NAMALWA (cell line): ENCODE measurements around the gene TAF10.
A peak's percentile ranks its signal among the peaks of the same experiment; 100 is the strongest.

ENCODE experiments used
- DNase-seq: peaks from one replicate; pipeline ENCODE4 v3.0.0-alpha.2; 2015; ENCODE audit warnings: low spot score

Gene TAF10

DNA sequence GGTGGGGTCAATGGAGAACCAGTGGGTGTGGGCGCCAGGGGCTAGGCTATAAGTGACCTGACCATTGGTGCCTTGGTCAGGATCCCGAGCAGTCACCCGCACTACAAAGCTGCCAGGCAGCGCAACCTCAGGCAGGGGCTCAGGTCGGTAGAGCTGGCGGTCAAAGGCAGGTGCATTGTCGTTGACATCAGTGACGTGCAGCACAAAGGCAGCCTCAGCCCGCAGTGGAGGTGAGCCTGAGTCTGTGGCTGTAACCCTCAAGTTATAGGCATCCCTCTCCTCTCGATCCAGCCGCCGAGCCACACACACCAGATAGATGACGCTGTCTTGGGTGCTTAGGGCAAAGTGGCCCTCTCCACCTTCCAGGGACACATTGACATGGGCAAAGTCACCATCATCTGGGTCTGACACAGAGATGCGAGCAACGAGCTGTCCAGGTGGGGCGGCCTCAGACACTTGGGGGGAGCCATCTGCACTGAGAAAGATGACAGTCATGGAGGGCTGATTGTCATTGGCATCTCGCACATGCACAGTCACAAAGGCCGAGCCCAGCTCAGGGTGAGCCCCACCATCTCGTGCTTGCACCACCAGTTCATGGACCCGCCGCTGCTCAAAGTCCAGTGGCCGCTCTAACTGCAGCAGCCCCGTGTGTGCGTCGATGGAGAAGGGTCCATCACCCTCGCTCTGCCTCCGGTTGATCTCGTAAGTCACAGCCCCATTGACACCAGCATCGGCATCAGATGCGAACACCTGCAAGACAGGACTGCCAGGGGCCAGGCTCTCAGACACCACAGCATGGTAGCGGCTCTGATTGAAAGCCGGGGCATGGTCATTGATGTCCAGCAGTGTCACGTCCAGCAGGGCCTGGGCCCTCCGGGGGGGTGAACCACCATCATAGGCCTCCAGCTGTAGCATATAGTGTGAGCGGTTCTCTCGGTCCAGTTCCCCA is 28.3 kb upstream of the TAF10 start:
- DNase-seq = no peak

DNA sequence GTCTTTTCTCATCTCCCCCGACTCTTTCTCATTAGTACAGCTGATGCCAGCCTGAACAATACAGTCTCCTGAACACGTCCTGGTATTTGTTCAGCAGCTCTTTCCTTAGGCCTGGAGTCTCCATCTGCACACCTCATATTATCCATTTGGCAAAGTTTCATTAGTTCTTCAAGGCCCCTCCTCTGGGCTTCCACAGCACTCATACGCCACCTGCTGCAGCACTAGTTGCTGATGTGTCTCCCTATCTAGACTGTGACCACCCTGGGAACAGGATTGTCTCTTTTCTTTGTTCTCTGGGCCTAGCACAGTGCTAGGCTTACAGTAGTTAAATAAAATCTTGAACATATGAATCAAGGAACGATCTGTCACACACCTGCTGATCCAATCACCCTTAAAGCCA is 26.4 kb upstream of the TAF10 start:
- no peak for DNase-seq

DNA sequence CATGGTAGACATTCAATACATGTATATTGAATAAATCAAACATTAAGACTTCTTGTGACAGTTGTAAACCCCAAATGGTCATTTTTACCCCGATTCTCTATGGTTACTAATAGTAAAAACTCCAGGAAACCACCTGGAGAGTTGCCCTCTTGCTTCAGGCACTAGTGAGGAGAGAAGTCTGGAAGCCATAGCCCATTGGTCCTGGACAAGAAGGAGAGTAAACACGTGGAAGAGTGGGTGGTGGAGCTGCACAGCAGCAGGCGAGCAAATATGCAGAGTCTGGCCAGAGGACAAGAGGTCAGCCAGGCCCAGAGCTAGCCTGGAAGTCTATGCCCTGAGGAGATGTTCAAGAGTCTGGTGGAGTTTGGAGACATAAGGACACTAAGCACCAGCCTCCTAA is 25.9 kb upstream of the TAF10 start:
- DNase-seq = no peak

DNA sequence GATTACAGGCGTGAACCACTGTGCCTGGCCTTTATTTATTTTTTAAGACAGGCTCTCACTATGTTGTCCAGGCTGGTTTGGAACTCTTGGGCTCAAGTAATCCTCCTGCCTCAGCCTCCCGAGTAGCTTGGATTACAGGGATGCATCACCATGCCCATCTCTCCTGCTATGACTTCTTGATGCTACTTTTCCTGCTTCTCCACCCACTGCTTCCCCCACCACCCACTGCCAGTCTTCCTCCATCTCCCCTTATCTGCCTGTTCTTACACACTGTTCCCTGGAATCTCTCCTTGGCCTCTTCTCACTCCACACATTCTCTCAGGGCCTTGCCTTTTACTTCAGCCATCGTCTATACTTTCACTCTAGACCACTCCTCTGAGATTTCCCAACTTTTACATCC is 24.5 kb upstream of the TAF10 start:
- DNase-seq = no peak

DNA sequence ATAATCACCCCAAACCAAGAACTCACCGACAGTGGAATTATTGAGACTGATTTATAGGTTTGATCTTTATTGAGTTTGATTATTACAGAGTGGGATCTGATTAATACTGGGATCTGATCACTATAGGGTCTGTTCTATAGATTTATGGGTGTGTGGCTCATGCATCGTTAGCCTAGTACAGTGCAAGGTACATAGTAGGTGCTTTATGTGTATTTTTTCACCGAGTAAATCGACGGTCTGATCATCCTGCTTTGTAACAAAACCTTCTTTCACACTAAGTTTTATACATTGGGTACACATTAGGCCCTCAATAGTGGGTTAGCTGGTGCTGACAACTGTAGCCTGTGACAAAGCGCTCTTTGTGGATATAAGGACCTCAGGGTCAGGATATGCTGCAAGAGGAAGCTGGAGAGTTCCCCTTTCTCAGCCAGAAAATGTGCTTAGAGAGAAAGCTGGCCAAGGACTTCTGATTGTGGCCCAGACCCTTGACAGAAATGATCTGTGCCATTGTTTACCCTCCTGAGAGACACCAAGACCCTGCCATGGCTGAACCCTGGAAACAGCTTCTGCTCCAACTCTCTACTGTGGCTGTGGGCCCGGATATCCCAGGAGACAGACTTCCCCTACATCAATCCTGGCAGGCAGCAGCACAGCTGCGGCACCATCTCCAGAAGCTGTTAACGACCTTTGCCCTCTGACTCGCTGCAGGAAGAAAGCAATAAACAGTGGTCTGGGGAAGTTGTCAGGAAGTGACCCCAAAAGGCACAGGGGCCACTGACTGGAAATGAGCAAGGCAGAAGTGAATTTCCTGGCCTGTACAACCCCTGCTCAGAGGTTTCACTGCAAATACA is 23.3 kb upstream of the TAF10 start:
- DNase-seq = no peak

DNA sequence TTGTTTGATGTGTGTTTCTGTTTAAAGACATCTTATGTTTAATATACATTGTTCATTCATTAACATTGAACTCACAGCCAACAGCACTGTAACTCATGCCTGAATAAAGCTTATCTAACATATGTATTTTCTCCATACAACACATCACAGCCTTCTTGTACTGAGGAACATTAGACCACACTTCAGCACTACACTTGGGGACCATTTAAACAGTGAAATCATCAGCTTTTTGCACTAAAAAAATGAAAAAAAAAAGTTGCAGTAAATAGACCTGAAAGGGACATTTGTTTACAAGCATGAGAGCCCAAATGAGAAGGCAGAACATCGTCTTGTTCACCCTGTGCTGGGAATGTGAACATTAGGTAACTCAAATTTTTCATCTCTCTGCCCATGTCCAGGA is 22.5 kb upstream of the TAF10 start:
- no peak for DNase-seq

DNA sequence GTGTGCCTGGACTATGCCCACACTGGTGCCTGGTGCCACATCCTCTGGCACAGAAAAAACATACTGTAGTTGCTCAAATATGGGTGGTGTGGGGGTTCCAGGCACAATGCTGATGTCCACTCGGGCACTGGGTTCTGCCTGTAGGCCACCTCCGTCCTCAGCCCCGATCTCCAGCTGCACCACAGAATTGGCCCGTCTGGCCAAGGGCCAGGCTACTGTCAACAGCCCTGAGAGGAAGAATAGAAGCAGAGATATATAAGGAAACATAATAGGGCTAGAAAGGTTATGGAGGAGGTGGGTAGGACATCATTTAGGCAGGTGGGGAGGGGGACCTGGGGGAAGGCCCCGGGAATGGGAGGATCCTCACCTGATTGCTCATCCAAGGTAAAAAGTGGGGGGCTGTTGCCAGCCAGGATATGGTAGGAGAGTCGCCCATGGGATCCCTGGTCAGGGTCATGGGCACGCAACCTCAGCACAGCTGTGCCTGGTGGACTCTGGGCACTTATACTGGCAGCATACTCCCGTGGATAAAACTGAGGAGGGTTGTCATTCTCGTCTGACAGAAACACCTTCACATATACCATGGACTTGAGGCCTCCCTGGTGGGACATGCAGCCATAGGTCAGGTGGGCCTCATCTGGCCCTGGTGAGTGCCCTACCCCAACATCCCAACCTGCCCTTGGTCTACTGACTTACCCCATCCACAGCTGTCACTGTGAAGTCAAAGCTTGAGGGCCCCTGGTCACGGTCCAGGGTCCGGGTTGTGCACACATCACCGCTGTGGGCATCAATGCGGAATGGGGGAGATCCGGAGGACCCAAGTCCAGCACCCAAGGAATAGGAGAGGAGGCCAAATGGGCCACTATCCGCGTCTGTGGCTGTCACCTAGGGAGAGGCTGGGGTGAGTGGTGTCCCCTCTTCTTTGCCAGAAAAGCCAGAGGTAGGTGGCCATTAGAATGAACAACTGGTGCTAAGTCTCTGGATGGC is 21.7 kb upstream of the TAF10 start:
- DNase-seq = no peak

DNA sequence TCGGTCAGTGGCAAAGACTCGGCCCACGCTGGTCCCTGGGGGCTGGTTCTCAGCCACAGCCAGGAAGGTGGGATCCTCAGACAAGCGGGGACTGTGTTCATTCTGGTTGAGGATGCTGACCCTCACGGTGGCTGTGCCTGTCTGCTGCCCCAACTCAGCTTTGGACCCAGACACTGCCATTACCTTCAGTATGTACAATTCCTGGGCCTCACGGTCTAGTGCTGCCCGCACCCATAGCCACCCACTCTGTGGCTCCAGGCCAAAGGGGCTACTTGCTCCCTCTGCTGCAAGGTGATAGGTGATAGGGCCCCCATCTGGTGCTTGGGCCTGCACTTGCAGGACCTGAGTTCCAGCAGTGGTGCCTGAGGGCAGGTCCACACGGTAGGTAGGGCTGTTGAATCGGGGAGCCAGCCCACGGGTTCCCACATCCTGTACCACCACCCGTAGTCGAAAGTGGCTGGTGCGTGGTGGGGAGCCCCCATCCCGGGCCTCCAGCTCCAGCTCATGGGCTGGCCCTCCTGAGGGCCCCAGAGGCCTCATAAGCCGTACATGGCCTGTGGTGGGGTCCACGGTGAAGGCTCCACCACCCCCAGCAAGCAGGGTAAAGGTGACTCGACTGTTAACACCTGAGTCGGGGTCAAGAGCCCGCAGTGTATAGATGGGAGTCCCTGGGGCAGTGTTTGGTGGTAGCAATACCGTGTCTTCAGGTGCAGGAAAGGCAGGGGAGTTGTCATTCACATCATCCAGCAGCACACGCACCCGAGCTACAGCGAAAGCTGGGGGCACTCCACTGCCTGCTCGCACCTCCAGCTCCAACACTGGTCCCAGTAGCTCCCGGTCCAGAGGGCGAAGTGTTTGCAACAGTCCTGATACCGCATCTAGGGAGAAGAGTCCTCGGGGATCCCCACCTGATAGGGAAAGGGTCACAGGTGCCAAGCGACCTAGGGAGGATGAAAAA is 20.4 kb upstream of the TAF10 start:
- no peak for DNase-seq

DNA sequence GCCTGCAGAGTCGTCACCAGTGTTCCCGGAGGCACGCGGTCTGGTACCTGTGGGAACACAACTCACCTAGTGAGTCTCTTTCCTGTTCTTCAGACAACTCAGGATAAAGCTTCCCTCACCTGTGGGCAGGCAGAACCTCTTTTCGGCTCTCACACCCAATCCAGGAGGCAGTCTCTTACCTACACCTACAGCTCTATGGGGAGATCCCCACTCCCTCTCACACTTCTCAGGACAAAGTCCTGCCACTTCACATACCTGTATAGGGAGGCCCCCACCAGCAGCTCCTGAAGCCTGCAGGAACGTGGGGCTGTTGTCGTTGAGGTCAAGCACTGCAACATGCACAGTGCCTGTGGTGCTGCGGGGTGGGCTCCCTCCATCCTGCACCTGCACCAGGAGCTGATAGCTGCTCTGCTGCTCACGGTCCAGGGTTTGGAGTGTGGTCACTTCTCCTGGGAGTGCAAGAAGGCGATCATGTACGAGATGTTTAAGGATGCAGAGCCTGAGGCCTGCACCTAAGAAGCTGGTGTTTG is 19.4 kb upstream of the TAF10 start:
- no peak for DNase-seq

DNA sequence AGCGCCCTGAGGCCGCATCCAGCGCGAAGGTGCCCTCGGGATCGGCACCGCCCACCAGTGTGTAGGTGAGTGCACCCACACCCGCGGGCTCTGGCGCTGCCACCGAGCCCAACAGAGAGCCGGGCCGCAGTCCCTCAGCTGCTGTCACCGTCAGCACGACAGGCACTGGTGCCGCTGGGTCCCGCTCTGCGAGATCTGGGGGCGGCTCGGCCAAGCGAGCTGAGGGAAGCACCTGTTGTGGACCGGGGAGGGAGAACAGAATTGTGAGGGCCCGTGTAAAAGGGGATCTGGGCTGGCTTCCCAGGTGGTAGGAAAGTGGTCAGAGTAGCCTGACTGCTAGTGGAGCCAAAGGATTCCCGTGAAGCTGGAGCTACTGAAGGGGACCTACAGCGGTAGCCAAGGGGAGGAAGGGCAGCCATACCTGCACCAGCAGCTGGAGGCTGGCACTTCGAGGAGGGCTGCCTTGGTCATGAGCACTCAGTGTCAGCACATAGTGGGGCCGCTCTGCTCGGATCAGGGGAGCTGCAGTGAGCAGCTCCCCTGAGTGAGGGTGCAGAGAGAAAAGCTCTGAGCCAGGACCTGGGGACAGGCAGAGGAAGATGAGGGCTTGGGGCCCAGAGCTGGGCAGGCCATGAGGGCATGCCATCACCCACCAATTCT is 18.7 kb upstream of the TAF10 start:
- DNase-seq = no peak

DNA sequence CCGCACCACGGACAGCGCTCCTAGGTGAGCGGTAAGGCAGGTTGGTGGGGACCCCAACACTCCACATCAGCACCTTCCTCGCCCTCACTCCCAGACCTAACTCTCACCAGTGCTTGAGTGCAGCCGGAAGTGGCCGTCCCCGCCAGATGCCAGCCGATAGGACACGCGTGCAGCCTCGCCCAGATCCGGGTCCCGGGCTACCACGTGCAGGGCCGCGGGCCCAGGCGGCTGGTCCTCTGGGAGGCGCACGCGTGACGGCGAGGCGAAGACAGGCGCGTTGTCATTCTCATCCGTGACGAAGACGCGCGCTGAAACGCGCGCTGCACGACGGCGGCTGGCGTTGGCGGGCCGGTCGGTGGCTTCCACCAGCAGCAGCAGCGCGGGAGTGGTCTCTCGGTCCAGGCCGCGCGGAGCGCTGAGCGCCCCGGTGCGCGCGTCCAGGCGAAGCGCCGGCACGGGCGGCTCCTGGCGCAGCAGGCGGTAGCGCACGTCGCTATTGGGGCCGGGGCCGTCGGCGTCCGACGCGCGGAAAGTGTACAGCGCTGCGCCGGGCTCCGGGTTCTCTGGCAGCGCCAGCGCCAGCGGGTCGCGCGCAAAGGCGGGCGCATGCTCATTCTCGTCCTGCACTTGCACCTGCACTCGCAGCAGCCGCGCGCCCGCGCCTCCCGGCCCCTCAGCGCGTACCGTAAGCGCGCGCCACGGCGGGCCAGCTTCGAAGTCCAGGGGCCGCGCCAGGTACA is 18.0 kb upstream of the TAF10 start:
- no peak for DNase-seq

DNA sequence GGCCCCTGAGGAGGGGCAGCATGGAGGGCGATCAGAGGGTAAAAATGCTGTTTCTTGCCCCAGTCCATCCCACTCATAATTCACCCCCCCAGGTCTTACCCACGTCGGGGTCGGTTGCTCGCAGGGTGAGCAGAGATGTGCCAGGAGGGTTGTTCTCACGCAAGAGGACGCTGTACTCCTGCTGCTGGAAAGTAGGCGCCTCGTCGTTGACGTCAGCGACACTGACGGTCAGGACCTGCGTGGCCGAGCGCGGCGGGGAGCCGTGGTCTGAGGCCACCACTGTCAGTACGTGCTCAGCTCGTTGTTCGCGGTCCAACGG is 17.5 kb upstream of the TAF10 start:
- DNase-seq = no peak

DNA sequence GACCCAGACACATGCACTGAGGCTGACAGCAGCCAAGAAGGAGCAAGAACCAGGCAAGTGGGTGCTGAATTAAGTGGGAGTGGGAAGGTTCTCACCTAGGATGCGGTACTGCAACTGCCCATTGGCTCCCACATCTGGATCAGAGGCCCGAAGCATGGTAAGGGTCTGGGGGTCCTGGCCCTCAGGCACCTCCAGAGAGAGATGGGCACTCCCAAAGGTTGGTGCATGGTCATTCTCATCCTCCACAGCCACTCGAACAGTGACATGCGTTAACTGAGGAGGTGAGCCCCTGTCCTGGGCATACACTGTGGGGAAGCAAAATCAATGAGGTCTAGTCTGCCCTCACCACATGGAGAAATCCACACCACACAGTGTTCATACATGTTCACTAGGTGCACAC is 16.5 kb upstream of the TAF10 start:
- no peak for DNase-seq

DNA sequence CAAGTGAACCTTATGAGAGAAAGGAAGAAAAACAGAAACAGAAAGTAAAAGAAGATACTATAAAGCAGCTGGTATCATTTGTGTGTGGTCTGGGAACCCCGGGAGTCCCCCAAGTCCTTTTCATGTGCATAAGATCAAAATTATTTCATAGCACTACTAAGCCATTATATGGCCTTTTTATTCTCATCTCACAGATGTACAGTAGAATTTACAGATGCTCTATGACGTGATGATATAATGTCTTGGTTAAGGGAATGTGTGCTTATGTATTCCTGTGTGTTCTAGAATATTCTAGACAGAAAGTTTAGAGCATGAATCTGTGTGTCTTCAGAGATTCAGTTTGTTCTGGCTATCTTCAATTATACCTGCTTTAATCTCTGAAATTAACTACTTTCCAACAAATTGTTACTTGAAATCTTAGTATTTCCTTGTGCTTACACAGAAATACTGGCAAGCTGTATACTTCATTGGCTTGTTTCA is 15.8 kb upstream of the TAF10 start:
- DNase-seq = peak; percentile 41

DNA sequence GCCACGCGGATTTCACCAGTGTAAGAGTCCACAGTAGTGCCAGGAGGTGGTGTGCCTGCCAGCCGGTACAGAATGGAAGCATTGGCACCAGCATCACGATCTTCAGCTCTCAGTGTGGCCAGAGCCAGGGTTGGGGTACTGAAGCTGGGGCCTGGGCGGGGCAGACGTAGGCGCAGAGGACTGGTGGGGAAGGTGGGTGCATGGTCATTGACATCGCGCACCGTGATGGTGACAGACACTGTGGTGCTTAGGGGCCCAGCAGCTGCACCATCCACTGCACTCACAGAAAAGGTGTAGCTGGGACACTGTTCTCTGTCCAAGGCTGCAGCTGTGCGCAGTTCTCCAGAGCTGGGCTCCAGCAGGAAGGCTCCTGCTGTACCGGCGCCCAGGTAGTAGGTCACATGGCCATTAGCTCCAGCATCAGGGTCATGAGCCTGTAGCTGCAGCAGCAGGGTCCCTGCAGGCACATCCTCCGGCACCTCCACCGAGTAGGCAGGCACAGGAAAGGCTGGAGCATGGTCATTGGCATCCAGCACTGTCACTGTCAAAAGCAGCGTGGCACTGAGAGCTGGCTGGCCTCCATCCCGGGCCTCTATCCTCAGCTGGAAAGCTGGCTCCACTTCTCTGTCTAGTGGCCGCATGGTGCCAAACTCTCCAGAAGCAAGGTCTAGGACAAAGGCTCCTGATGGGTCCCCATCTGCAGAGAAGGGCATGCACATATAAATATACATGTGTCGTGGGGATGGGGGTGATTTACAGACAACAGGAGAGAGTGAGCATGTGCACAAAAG is 15.2 kb upstream of the TAF10 start:
- DNase-seq = no peak

DNA sequence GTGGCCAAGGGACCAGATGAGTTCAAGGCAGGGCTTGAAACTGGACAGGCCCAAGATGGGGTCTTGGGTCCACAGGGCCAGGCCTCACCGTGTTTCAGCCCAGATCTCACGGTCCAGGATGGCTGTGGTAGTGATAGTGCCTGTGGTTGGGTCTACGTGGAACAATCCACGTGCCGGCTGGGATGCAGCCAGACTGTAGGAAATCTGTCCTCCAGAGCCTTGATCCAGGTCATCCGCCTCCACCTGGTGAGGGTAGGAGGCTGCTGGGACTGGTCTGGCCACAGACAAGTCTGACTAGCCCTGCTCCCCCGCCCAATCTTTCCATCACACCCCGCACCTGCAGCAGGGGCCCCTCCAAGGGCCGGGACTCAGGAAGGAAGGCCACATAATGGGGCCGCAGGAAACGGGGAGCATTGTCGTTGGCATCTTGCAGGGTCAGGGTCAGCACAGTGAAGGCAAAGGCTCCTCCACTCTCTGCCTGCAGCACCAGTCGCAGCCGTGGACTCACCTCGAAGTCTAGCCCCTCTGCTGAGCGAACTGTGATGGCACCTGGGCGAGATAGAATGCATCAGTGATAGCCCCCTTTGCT is 13.9 kb upstream of the TAF10 start:
- DNase-seq = no peak

DNA sequence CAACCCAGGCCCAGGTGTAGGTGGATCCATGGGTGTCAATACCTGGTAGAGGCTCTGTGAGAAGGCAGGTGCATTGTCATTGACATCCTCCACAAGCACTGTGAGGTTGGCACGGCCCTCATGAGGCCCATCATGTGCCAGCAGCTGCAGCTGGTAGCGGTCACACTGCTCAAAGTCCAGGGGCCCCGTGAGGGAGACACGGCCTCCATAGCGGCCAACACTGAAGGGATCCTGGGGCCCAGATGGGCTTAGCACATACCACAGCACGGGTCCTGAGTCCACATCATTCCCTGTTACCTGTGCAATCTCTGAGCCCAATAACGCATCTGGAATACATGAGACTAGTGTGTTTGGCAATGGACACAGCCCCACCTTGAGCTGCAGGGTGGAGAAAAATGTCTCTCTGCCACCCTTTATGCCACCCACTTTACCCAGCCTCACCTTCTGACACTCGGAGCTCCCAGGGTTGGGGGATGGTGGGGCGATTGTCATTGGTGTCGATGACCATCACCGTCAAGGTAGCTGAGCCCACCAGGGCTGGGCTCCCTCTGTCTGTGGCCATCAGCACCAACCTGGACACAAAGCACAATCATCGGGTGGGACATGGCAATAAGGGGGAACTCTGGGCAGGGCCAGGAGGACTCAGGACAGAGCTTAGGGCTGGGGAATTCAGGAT is 13.3 kb upstream of the TAF10 start:
- DNase-seq = no peak
